ENCODE measurements around the gene ARHGAP26.

Gene ARHGAP26

DNA sequence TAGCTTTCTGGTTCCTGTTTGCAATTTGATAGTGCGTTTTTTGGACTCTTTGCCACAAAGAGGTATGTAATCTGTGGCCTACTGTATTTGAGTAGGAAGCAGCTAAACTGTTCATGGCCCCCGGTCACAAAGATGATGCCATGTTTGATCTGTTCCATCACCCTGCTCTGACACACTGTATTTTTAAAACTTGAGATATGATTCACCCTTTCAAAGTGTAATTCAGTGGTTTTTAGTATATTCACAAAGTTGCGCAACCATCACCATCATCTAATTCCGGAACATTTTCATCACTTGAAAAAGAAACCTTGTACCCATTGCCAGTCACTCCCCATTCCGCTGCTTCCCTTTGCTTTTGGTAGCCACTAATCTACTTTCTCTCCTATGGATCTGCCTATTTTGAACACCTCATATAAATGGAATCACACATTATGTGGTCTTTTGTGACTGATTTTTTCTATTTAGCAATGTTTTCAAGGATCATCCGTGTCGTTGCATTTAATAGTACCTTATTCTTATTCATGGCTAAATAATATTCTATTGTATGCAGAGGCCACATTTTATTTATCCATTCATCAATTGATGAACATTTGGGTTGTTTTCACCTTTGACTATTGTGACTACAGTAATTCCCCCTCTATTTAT, 491.7 kb downstream of the ARHGAP26 start:
- no peak overlapping the region for H3K4me3 ChIP-seq (ENCODE audit: low read depth in 1 of 5, low read length in 5 of 5)
- H3K36me3 ChIP-seq (ENCODE audit: control insufficient read depth in 5 of 5, insufficient read depth in 5 of 5, low read length in 5 of 5): no peaks in the 10 kb centered on the region
- peaks cover 0 to 3% (median 0%) of the 10 kb centered on the region in 5 donors for H3K9me3 ChIP-seq (ENCODE audit: control insufficient read depth in 5 of 5, low read length in 5 of 5)
- no peak overlapping the region for H3K9ac ChIP-seq (ENCODE audit: low read length in 5 of 5)
- no peaks in the 10 kb centered on the region for H3K4me1 ChIP-seq (ENCODE audit: control insufficient read depth in 5 of 5, insufficient read depth in 5 of 5, low read length in 5 of 5)
- no peaks in the 10 kb centered on the region for H3K27me3 ChIP-seq (ENCODE audit: control insufficient read depth in 5 of 5, insufficient read depth in 4 of 5, low read length in 5 of 5)
- H3K27ac ChIP-seq (ENCODE audit: low read depth, low read length): no peak overlapping the region

- Histone ChIP-seq H3K9me3 (ENCODE audit: control insufficient read depth in 5 of 5, low read length in 5 of 5) (peaks cover 0 to 6% (median 3%) of the 10 kb centered on the region in 5 donors), H3K36me3 (ENCODE audit: control insufficient read depth in 5 of 5, insufficient read depth in 5 of 5, low read length in 5 of 5) (no peaks in the 10 kb centered on the region), H3K4me3 (ENCODE audit: low read depth in 1 of 5, low read length in 5 of 5) (no peak overlapping the region), H3K4me1 (ENCODE audit: control insufficient read depth in 5 of 5, insufficient read depth in 5 of 5, low read length in 5 of 5) (no peaks in the 10 kb centered on the region), H3K27ac (ENCODE audit: low read depth, low read length) (no peak overlapping the region), H3K27me3 (ENCODE audit: control insufficient read depth in 5 of 5, insufficient read depth in 4 of 5, low read length in 5 of 5) (no peaks in the 10 kb centered on the region), H3K9ac (ENCODE audit: low read length in 5 of 5) (no peak overlapping the region)
Measured at GRCh38 chr5:143262393-143263174, 492.4 kb downstream of the ARHGAP26 start.

DNA sequence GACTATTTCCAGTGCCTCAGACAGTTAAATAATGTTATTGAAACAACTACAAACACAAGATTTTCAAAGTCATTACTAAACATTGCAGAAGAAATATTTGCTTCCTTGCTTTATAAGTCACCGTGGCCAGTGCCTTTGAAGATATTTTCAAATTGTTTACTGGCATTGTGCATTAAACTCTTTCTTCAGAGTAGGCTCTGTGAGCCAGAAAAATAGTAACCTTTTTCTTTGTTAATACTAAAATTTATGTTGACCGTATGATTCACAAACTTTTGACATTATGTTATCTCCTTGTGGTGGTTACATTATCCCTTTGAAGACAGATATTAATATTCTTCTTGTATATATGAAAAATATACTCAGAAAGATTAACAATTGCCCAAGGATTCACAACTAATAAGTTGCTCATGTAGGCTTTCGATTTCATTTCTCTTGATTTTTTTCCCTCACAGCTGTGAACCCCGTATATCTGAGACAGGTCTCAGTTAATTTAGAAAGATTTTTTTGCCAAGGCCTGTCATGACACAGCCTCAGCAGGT, 493.2 kb downstream of the ARHGAP26 start:
- Histone ChIP-seq H3K9me3 (ENCODE audit: control insufficient read depth in 5 of 5, low read length in 5 of 5) (peaks cover 0 to 7% (median 3%) of the 10 kb centered on the region in 5 donors), H3K4me1 (ENCODE audit: control insufficient read depth in 5 of 5, insufficient read depth in 5 of 5, low read length in 5 of 5) (no peaks in the 10 kb centered on the region), H3K27me3 (ENCODE audit: control insufficient read depth in 5 of 5, insufficient read depth in 4 of 5, low read length in 5 of 5) (no peaks in the 10 kb centered on the region), H3K36me3 (ENCODE audit: control insufficient read depth in 5 of 5, insufficient read depth in 5 of 5, low read length in 5 of 5) (no peaks in the 10 kb centered on the region), H3K9ac (ENCODE audit: low read length in 5 of 5) (no peak overlapping the region), H3K4me3 (ENCODE audit: low read depth in 1 of 5, low read length in 5 of 5) (no peak overlapping the region), H3K27ac (ENCODE audit: low read depth, low read length) (no peak overlapping the region)

GRCh38 chr5:143265995-143266394, 495.8 kb downstream of the ARHGAP26 start:
- Histone ChIP-seq H3K27ac (ENCODE audit: low read depth, low read length) (no peak overlapping the region), H3K9me3 (ENCODE audit: control insufficient read depth in 5 of 5, low read length in 5 of 5) (peaks cover 0 to 8% (median 4%) of the 10 kb centered on the region in 5 donors), H3K4me1 (ENCODE audit: control insufficient read depth in 5 of 5, insufficient read depth in 5 of 5, low read length in 5 of 5) (no peaks in the 10 kb centered on the region), H3K4me3 (ENCODE audit: low read depth in 1 of 5, low read length in 5 of 5) (no peak overlapping the region), H3K9ac (ENCODE audit: low read length in 5 of 5) (no peak overlapping the region), H3K36me3 (ENCODE audit: control insufficient read depth in 5 of 5, insufficient read depth in 5 of 5, low read length in 5 of 5) (no peaks in the 10 kb centered on the region), H3K27me3 (ENCODE audit: control insufficient read depth in 5 of 5, insufficient read depth in 4 of 5, low read length in 5 of 5) (no peaks in the 10 kb centered on the region)

- Histone ChIP-seq H3K9me3 (ENCODE audit: control insufficient read depth in 5 of 5, low read length in 5 of 5) (peaks cover 0 to 8% (median 4%) of the 10 kb centered on the region in 5 donors), H3K27ac (ENCODE audit: low read depth, low read length) (no peak overlapping the region), H3K27me3 (ENCODE audit: control insufficient read depth in 5 of 5, insufficient read depth in 4 of 5, low read length in 5 of 5) (no peaks in the 10 kb centered on the region), H3K4me1 (ENCODE audit: control insufficient read depth in 5 of 5, insufficient read depth in 5 of 5, low read length in 5 of 5) (no peaks in the 10 kb centered on the region), H3K36me3 (ENCODE audit: control insufficient read depth in 5 of 5, insufficient read depth in 5 of 5, low read length in 5 of 5) (no peaks in the 10 kb centered on the region), H3K9ac (ENCODE audit: low read length in 5 of 5) (no peak overlapping the region), H3K4me3 (ENCODE audit: low read depth in 1 of 5, low read length in 5 of 5) (no peak overlapping the region)
Measured at GRCh38 chr5:143267186-143267585, 497.0 kb downstream of the ARHGAP26 start.

GRCh38 chr5:143268388-143268787, 498.2 kb downstream of the ARHGAP26 start:
- Histone ChIP-seq H3K4me1 (ENCODE audit: control insufficient read depth in 5 of 5, insufficient read depth in 5 of 5, low read length in 5 of 5) (no peaks in the 10 kb centered on the region), H3K27ac (ENCODE audit: low read depth, low read length) (no peak overlapping the region), H3K4me3 (ENCODE audit: low read depth in 1 of 5, low read length in 5 of 5) (no peak overlapping the region), H3K27me3 (ENCODE audit: control insufficient read depth in 5 of 5, insufficient read depth in 4 of 5, low read length in 5 of 5) (no peaks in the 10 kb centered on the region), H3K36me3 (ENCODE audit: control insufficient read depth in 5 of 5, insufficient read depth in 5 of 5, low read length in 5 of 5) (no peaks in the 10 kb centered on the region), H3K9ac (ENCODE audit: low read length in 5 of 5) (no peak overlapping the region), H3K9me3 (ENCODE audit: control insufficient read depth in 5 of 5, low read length in 5 of 5) (peaks cover 0 to 8% (median 4%) of the 10 kb centered on the region in 5 donors)

DNA sequence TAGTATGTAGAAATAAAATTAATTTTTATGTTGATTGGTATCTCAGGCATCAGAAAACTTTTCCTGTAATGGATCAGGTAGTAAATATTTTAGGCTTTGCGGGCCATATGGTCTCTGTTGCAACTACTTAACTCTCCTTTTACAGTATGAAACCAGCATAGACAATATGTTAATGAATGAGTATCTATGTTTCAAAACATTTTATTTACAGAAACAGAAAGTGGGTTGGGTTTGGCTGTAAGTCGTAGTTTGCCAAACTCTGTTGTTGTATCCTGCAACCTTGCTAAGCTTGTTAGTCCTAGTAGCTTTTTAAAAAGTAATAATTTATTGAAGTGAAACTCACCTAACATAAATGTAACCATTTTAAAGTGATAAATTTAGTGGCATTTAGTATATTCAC, 501.3 kb downstream of the ARHGAP26 start:
- Histone ChIP-seq H3K27me3 (ENCODE audit: control insufficient read depth in 5 of 5, insufficient read depth in 4 of 5, low read length in 5 of 5) (no peaks in the 10 kb centered on the region), H3K4me3 (ENCODE audit: low read depth in 1 of 5, low read length in 5 of 5) (no peak overlapping the region), H3K9ac (ENCODE audit: low read length in 5 of 5) (no peak overlapping the region), H3K36me3 (ENCODE audit: control insufficient read depth in 5 of 5, insufficient read depth in 5 of 5, low read length in 5 of 5) (no peaks in the 10 kb centered on the region), H3K9me3 (ENCODE audit: control insufficient read depth in 5 of 5, low read length in 5 of 5) (peaks cover 0 to 8% (median 4%) of the 10 kb centered on the region in 5 donors), H3K27ac (ENCODE audit: low read depth, low read length) (no peak overlapping the region), H3K4me1 (ENCODE audit: control insufficient read depth in 5 of 5, insufficient read depth in 5 of 5, low read length in 5 of 5) (peaks cover 0 to 6% (median 0%) of the 10 kb centered on the region in 5 donors)

DNA sequence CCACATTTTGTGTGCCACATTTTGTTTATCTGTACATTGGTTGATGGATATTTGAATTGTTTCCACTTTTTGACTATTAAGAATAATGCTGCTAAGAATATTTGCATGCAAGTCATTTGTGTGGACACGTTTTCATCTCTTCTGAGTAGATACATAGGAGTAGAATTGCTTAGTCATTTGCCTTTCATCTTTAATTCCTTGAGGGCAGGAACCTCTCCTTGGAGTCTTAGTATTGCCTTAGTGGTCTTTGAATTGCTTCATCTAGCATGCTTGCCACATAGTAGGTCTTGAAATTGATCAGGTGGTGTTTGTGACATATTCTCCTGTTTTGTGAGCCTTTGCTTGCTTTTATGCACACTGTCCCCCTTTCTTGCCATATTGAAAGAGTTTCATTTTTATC, 504.8 kb downstream of the ARHGAP26 start:
- Histone ChIP-seq H3K27me3 (ENCODE audit: control insufficient read depth in 5 of 5, insufficient read depth in 4 of 5, low read length in 5 of 5) (no peaks in the 10 kb centered on the region), H3K9ac (ENCODE audit: low read length in 5 of 5) (no peak overlapping the region), H3K4me1 (ENCODE audit: control insufficient read depth in 5 of 5, insufficient read depth in 5 of 5, low read length in 5 of 5) (peaks cover 0 to 17% (median 8%) of the 10 kb centered on the region in 5 donors), H3K27ac (ENCODE audit: low read depth, low read length) (no peak overlapping the region), H3K4me3 (ENCODE audit: low read depth in 1 of 5, low read length in 5 of 5) (no peak overlapping the region), H3K36me3 (ENCODE audit: control insufficient read depth in 5 of 5, insufficient read depth in 5 of 5, low read length in 5 of 5) (peaks cover 6 to 17% (median 9%) of the 10 kb centered on the region in 5 donors), H3K9me3 (ENCODE audit: control insufficient read depth in 5 of 5, low read length in 5 of 5) (no peaks in the 10 kb centered on the region)

DNA sequence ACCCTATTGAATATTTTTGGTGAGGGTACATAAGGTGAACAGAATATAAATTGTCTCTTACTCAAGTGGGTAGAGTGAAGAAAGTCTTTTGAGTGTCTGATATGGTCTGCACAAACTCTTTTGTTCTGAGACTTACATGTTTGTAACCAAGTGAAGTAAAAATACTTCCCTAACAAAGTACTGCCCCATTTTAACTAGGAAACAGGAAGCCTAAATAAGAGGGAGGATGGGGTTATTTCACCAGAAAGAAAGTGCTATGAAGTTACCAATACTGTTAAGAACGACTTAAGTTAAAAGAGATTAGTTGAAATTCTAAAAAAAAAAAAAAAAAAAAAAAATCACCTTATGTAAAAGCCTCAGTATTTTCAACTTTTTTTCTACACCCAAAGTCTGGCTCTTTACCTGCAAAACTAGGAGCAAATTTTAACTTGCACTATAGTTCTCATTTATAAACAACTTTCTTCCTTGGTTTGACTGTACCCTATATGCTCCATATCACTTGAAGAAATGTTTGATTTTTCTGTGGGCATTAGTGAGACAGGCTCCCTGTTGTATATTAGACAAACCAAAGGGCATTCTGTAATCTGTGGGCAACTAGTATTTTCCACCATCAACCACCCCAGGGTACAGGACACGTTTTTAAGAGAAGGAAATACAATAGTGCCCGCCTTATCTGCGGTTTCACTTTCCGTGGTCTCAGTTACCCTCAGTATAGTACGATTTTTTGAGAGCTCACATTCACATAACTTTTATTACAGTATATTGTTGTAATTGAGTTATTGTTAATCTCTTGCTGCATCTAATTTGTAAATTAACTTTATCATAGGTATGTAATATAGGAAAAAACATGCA, 505.6 kb downstream of the ARHGAP26 start:
- Histone ChIP-seq H3K4me1 (ENCODE audit: control insufficient read depth in 5 of 5, insufficient read depth in 5 of 5, low read length in 5 of 5) (peaks cover 0 to 17% (median 8%) of the 10 kb centered on the region in 5 donors), H3K36me3 (ENCODE audit: control insufficient read depth in 5 of 5, insufficient read depth in 5 of 5, low read length in 5 of 5) (peaks cover 6 to 17% (median 12%) of the 10 kb centered on the region in 5 donors), H3K9me3 (ENCODE audit: control insufficient read depth in 5 of 5, low read length in 5 of 5) (no peaks in the 10 kb centered on the region), H3K4me3 (ENCODE audit: low read depth in 1 of 5, low read length in 5 of 5) (no peak overlapping the region), H3K27me3 (ENCODE audit: control insufficient read depth in 5 of 5, insufficient read depth in 4 of 5, low read length in 5 of 5) (no peaks in the 10 kb centered on the region), H3K9ac (ENCODE audit: low read length in 5 of 5) (no peak overlapping the region), H3K27ac (ENCODE audit: low read depth, low read length) (no peak overlapping the region)
